ENCODE measurements around the gene NLGN4Y.

DNA sequence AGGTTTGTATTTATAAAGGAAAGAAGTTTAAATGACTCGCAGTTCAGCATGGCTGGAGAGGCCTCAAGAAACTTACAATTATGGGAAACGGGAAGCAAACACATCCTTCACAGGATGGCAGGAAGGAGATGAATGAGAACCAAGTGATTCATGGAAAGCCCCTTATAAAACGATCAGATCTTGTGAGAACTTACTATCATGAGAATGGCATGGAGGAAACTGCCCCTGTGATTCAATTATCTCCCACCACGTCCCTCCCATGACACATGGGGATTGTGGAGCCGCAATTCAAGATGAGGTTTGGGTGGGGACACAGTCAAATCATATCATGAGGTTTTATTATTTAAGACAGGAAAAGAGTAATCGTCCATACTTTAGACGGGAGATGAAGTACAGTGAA is 4.0 kb downstream of the NLGN4Y start:
- TF ChIP-seq, protein P1, sequence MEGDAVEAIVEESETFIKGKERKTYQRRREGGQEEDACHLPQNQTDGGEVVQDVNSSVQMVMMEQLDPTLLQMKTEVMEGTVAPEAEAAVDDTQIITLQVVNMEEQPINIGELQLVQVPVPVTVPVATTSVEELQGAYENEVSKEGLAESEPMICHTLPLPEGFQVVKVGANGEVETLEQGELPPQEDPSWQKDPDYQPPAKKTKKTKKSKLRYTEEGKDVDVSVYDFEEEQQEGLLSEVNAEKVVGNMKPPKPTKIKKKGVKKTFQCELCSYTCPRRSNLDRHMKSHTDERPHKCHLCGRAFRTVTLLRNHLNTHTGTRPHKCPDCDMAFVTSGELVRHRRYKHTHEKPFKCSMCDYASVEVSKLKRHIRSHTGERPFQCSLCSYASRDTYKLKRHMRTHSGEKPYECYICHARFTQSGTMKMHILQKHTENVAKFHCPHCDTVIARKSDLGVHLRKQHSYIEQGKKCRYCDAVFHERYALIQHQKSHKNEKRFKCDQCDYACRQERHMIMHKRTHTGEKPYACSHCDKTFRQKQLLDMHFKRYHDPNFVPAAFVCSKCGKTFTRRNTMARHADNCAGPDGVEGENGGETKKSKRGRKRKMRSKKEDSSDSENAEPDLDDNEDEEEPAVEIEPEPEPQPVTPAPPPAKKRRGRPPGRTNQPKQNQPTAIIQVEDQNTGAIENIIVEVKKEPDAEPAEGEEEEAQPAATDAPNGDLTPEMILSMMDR (IDR thresholded peaks at IDR 0.05; ENCODE audit: low read depth, low read length, poor library complexity, severe bottlenecking), result no peak
- TF ChIP-seq EZH2phosphoT487 (IDR thresholded peaks at IDR 0.05; ENCODE audit: borderline replicate concordance, low read length), result no peak
